ENCODE measurements around the gene TMC1. TPM values are rescaled to one million over a fixed set of nuclear protein-coding genes. Genes with fewer than 3 reads are reported as not detected.
A peak's percentile ranks its signal among the peaks of the same experiment; 100 is the strongest.

TMC1 gene
- total RNA-seq, 2 experiments from 2014 or later = not detected

GRCh38 chr9:72529531-72529930, 8.1 kb downstream of the TMC1 start:
- Histone ChIP-seq H3K4me1 (ENCODE audit: insufficient read depth, low read length) (peaks cover 25% of the 10 kb centered on the region), H3K4me3 (ENCODE audit: low read length) (no peak overlapping the region), H3K27ac (ENCODE audit: low read depth in 1 of 2, low read length in 2 of 2) (no peak overlapping the region), H3K36me3 (ENCODE audit: insufficient read depth, low read length) (no peaks in the 10 kb centered on the region), H3K27me3 (ENCODE audit: control insufficient read depth in 1 of 2, insufficient read depth in 2 of 2, low read length in 2 of 2) (no peaks in the 10 kb centered on the region), H3K9me3 (ENCODE audit: control insufficient read depth in 1 of 2, insufficient read depth in 1 of 2, low read length in 2 of 2) (peaks cover 4 to 8% of the 10 kb centered on the region in 2 experiments)
- ChIA-PET CTCF (no interaction called here), POLR2A (interaction anchor here (1.1 to 1.5 kb wide), 2 partner anchors 13 to 164 kb away, joined by 3 to 6 read pairs; partner anchors contain the start of gene ZFAND5)
- Mint-ChIP-seq H3K27me3 (no peaks in the 10 kb centered on the region), H3K27ac (peak overlapping the region; percentile 16), H3K4me1 (ENCODE audit: low read depth) (peaks cover 31% of the 10 kb centered on the region), H3K9me3 (no peaks in the 10 kb centered on the region), H3K4me3 (no peak overlapping the region), H3K36me3 (ENCODE audit: low read depth) (no peaks in the 10 kb centered on the region)
- DNase-seq (no peak), ATAC-seq (ENCODE audit: poor library complexity) (no peak)
- TF ChIP-seq CTCF (IDR thresholded peaks at IDR 0.05) = no peak
- intact Hi-C loops (cut with DNase I, micrococcal nuclease) = loop anchor here (5.0 to 10.0 kb wide), 4 partner anchors 57 to 765 kb away; partner anchors contain the start of genes CEMIP2 (in 1 of the 2) and ZFAND5 (in 1 of the 2)

GRCh38 chr9:72533322-72533721, 11.9 kb downstream of the TMC1 start:
- H3K36me3 ChIP-seq (ENCODE audit: insufficient read depth, low read length) = no peaks in the 10 kb centered on the region
- no peak for ATAC-seq (ENCODE audit: poor library complexity)
- ChIA-PET POLR2A (no interaction called here), CTCF (interaction anchor here (0.9 kb wide), 1 partner anchor 10 kb away, joined by 3 read pairs; no protein-coding TSS in a partner anchor)
- Mint-ChIP-seq H3K36me3 (ENCODE audit: low read depth) (no peaks in the 10 kb centered on the region), H3K27ac (no peak overlapping the region), H3K4me1 (ENCODE audit: low read depth) (peaks cover 5% of the 10 kb centered on the region), H3K4me3 (no peak overlapping the region), H3K9me3 (no peaks in the 10 kb centered on the region), H3K27me3 (no peaks in the 10 kb centered on the region)
- TF ChIP-seq CTCF (IDR thresholded peaks at IDR 0.05) = no peak
- H3K4me3 ChIP-seq (ENCODE audit: low read length) = no peak overlapping the region
- no peak for DNase-seq
- peaks cover 3% of the 10 kb centered on the region for H3K4me1 ChIP-seq (ENCODE audit: insufficient read depth, low read length)
- no peaks in the 10 kb centered on the region for H3K27me3 ChIP-seq (ENCODE audit: control insufficient read depth in 1 of 2, insufficient read depth in 2 of 2, low read length in 2 of 2)
- H3K27ac ChIP-seq (ENCODE audit: low read depth in 1 of 2, low read length in 2 of 2) = no peak overlapping the region
- H3K9me3 ChIP-seq (ENCODE audit: control insufficient read depth in 1 of 2, insufficient read depth in 1 of 2, low read length in 2 of 2) = peaks cover 8 to 15% of the 10 kb centered on the region in 2 experiments
- intact Hi-C loops (cut with DNase I, micrococcal nuclease) = loop anchor here in 1 of 2 experiments (5.0 kb wide), 1 partner anchor 621 kb away; the partner anchor contains the start of genes ABHD17B and C9orf85

GRCh38 chr9:72534931-72535330, 13.5 kb downstream of the TMC1 start:
- POLR2A ChIA-PET = no interaction called here
- ATAC-seq (ENCODE audit: poor library complexity) = no peak

More at GRCh38 chr9:72534931-72535330, 13.5 kb downstream of the TMC1 start:
- Mint-ChIP-seq H3K4me3 (no peak overlapping the region), H3K4me1 (ENCODE audit: low read depth) (peaks cover under 1% of the 10 kb centered on the region), H3K36me3 (ENCODE audit: low read depth) (no peaks in the 10 kb centered on the region), H3K27me3 (no peaks in the 10 kb centered on the region), H3K27ac (no peak overlapping the region), H3K9me3 (no peaks in the 10 kb centered on the region)
- no peaks in the 10 kb centered on the region for H3K27me3 ChIP-seq (ENCODE audit: control insufficient read depth in 1 of 2, insufficient read depth in 2 of 2, low read length in 2 of 2)
- H3K9me3 ChIP-seq (ENCODE audit: control insufficient read depth in 1 of 2, insufficient read depth in 1 of 2, low read length in 2 of 2) = peaks cover 8 to 15% of the 10 kb centered on the region in 2 experiments
- no peaks in the 10 kb centered on the region for H3K36me3 ChIP-seq (ENCODE audit: insufficient read depth, low read length)
- H3K4me1 ChIP-seq (ENCODE audit: insufficient read depth, low read length) = no peaks in the 10 kb centered on the region
- CTCF ChIA-PET = no interaction called here
- no peak for DNase-seq
- no peak for TF ChIP-seq CTCF (IDR thresholded peaks at IDR 0.05)
- intact Hi-C loops (cut with DNase I, micrococcal nuclease) = loop anchor here in 1 of 2 experiments (5.0 kb wide), 1 partner anchor 623 kb away; the partner anchor contains the start of genes ABHD17B and C9orf85
- no peak overlapping the region for H3K4me3 ChIP-seq (ENCODE audit: low read length)
- H3K27ac ChIP-seq (ENCODE audit: low read depth in 1 of 2, low read length in 2 of 2) = no peak overlapping the region
